MCF 10A (cell line): ENCODE results near the gene RASSF5. TPM values are rescaled to one million over a fixed set of nuclear protein-coding genes. Genes with fewer than 3 reads are reported as not detected.

ENCODE experiments used
- BruUV-seq: library from RNA; stranded (reverse); fragments of 400-500 nt; replicated peaks from 2 replicates; lab custom pipeline; 2021; lab: Mats Ljungman, UMichigan
- CTCF ChIA-PET: fragments of 300-600 bp; sonication (Branson Sonifier 250); formaldehyde crosslinking; extraction: SDS; loops from one replicate; lab custom pipeline; 2021; ENCODE audit warnings: antibody characterized with exemption, inconsistent platforms; lab: Yijun Ruan, JAX
- POLR2A ChIA-PET: fragments of 300-600, 350-650 bp; sonication (Branson Sonifier 250); formaldehyde crosslinking; extraction: SDS; loops from one replicate; lab custom pipeline; 2020; ENCODE audit warnings: antibody characterized with exemption, inconsistent platforms; lab: Yijun Ruan, JAX
- DNase-seq: peaks from one replicate; pipeline ENCODE4 v3.0.0-alpha.2; 2018; ENCODE audit not compliant: unreplicated experiment
- H3K27ac Mint-ChIP-seq: one replicate; pipeline ENCODE4 v1.8.0; 2022; ENCODE audit warnings: mild to moderate bottlenecking, low read depth, mixed read lengths; ENCODE audit not compliant: unreplicated experiment
- H3K27me3 Mint-ChIP-seq: one replicate; pipeline ENCODE4 v1.8.0; 2022; ENCODE audit warnings: mixed read lengths; ENCODE audit not compliant: insufficient read depth, unreplicated experiment
- H3K36me3 Mint-ChIP-seq: one replicate; pipeline ENCODE4 v1.8.0; 2022; ENCODE audit warnings: mild to moderate bottlenecking, moderate library complexity, mixed read lengths; ENCODE audit not compliant: insufficient read depth, unreplicated experiment
- H3K4me1 Mint-ChIP-seq: one replicate; pipeline ENCODE4 v1.8.0; 2022; ENCODE audit warnings: mixed read lengths; ENCODE audit not compliant: insufficient read depth, unreplicated experiment
- H3K4me3 Mint-ChIP-seq: one replicate; pipeline ENCODE4 v1.8.0; 2022; ENCODE audit warnings: mild to moderate bottlenecking, moderate library complexity, mixed read lengths; ENCODE audit not compliant: unreplicated experiment
- H3K9me3 Mint-ChIP-seq: one replicate; pipeline ENCODE4 v1.8.0; 2022; ENCODE audit warnings: mixed read lengths; ENCODE audit not compliant: unreplicated experiment
- CTCF ChIP-seq: fragments of 200-600 bp; IDR thresholded peaks from one replicate; pipeline ENCODE4 v1.8.0; 2022; ENCODE audit warnings: antibody characterized with exemption, mild to moderate bottlenecking; ENCODE audit not compliant: unreplicated experiment
- intact Hi-C: fragments of 100-400 bp; cut with micrococcal nuclease; formaldehyde crosslinking; loops from 2 replicates; pipeline ENCODE4 v1.14.1; 2022
- total RNA-seq: library from RNA; stranded (reverse); gene quantifications from 2 replicates; pipeline ENCODE4 v1.2.3, GENCODE V29; 2022

RASSF5 gene
- total RNA-seq, 1 experiment from 2014 or later: 8.3 TPM

GRCh38 chr1:206568779-206569352, 61.5 kb downstream of the RASSF5 start:
- H3K9me3 Mint-ChIP-seq: no peaks in the 10 kb centered on the region
- no peak for DNase-seq
- CTCF ChIA-PET: interaction anchor here (0.7 to 22.6 kb wide), 7 partner anchors 9 to 72 kb away, joined by 3 to 851 read pairs (median 4); partner anchors contain the start of genes EIF2D and RASSF5
- no peak overlapping the region for H3K4me3 Mint-ChIP-seq
- BruUV-seq: no TSS peak
- H3K36me3 Mint-ChIP-seq: no peaks in the 10 kb centered on the region
- no peaks in the 10 kb centered on the region for H3K27me3 Mint-ChIP-seq
- POLR2A ChIA-PET: interaction anchor here (0.7 kb wide), 2 partner anchors 9 to 13 kb away, joined by 3 read pairs; no protein-coding TSS in a partner anchor
- H3K4me1 Mint-ChIP-seq: no peaks in the 10 kb centered on the region
- no peak for TF ChIP-seq CTCF
- intact Hi-C loops: no loop called here
- no peak overlapping the region for H3K27ac Mint-ChIP-seq

GRCh38 chr1:206569556-206569955, 62.2 kb downstream of the RASSF5 start:
- ChIA-PET POLR2A (interaction anchor here (0.6 to 1.3 kb wide), 2 partner anchors 10 to 155 kb away, joined by 3 read pairs; no protein-coding TSS in a partner anchor), CTCF (interaction anchor here (1.3 to 22.6 kb wide), 5 partner anchors 13 to 72 kb away, joined by 4 to 851 read pairs (median 77); partner anchors contain the start of gene RASSF5)
- Mint-ChIP-seq H3K4me1 (no peaks in the 10 kb centered on the region), H3K9me3 (no peaks in the 10 kb centered on the region), H3K27me3 (no peaks in the 10 kb centered on the region), H3K27ac (no peak overlapping the region), H3K4me3 (no peak overlapping the region), H3K36me3 (no peaks in the 10 kb centered on the region)
- no peak for TF ChIP-seq CTCF
- BruUV-seq: no TSS peak
- intact Hi-C loops: no loop called here
- DNase-seq: no peak

GRCh38 chr1:206570529-206570928, 63.2 kb downstream of the RASSF5 start:
- DNase-seq: no peak
- ChIA-PET CTCF (interaction anchor here (0.7 to 22.6 kb wide), 5 partner anchors 13 to 99 kb away, joined by 3 to 851 read pairs (median 5); partner anchors contain the start of gene RASSF5), POLR2A (interaction anchor here (1.3 kb wide), 1 partner anchor 9 kb away, joined by 3 read pairs; no protein-coding TSS in a partner anchor)
- intact Hi-C loops: no loop called here
- Mint-ChIP-seq H3K4me1 (peaks cover 7% of the 10 kb centered on the region), H3K27ac (no peak overlapping the region), H3K4me3 (no peak overlapping the region), H3K36me3 (no peaks in the 10 kb centered on the region), H3K27me3 (no peaks in the 10 kb centered on the region), H3K9me3 (no peaks in the 10 kb centered on the region)
- BruUV-seq: no TSS peak
- TF ChIP-seq CTCF: no peak

GRCh38 chr1:206572835-206573234, 65.5 kb downstream of the RASSF5 start:
- no peaks in the 10 kb centered on the region for H3K27me3 Mint-ChIP-seq
- CTCF ChIA-PET: interaction anchor here (1.1 to 22.6 kb wide), 6 partner anchors 8 to 93 kb away, joined by 3 to 851 read pairs (median 152); partner anchors contain the start of gene RASSF5

More at GRCh38 chr1:206572835-206573234, 65.5 kb downstream of the RASSF5 start:
- Mint-ChIP-seq H3K36me3 (no peaks in the 10 kb centered on the region), H3K9me3 (no peaks in the 10 kb centered on the region), H3K4me3 (no peak overlapping the region), H3K4me1 (peaks cover 7% of the 10 kb centered on the region), H3K27ac (no peak overlapping the region)
- POLR2A ChIA-PET: interaction anchor here (1.6 kb wide), 1 partner anchor 11 kb away, joined by 6 read pairs; no protein-coding TSS in a partner anchor
- TF ChIP-seq CTCF: no peak
- intact Hi-C loops: no loop called here
- BruUV-seq: no TSS peak
- no peak for DNase-seq
